GM21367 (cell line): Measurements from ENCODE around the gene SLC2A4.

ENCODE experiments used
- ATAC-seq: cut with Tn5 transposase; IDR thresholded peaks from one replicate; pipeline ENCODE4 v1.9.1; 2021; ENCODE audit not compliant: unreplicated experiment

The SLC2A4 gene

DNA sequence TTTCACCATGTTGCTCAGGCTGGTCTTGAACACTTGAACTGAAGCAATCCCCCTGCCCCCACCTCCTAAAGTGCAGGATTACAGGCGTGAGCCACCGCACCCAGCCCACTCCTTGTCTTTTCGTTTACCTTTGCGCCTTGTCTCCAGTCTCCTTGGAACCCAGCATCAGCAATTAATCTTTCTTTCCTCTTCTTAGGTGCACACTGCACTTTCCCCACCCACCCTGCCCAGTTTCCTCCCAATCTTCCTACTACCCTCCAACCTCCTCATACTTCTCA is 17.8 kb upstream of the SLC2A4 start:
- ATAC-seq, result no peak

DNA sequence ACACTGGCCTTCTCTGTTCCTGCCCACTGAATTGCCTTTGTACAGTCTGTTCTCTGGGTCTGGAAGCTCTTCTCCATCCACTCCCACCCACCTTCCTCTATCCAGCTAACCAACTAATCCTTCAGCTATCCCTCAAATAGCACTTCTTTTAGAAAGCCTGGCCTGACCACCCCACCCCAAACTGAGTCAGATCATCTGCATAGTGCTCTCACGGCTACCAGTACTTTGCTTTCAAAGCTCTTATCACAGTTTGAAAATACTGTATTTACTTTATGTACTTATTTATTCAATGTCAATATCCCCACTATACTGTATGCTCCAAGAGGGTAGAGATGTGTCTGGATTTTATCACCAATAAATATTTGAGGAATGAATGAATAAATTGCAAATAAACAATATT is 14.7 kb upstream of the SLC2A4 start:
- no peak for ATAC-seq

DNA sequence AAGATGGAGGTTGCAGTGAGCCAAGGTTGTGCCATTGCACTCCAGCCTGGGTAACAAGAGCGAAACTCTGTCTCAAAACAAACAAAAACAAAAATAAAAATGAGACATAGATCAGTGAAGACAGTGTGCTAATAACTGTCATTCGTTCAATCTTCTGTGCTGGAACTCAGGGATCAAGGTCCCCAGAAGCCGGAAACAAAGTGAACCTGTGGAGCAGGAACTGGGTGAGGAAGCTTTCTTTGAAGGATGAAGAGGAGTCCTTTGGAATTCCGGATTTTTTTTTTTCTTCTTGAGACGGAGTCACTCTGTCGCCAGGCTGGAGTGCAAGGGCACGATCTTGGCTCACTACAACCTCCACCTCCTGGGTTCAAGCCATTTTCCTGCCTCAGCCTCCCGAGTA is 2.1 kb upstream of the SLC2A4 start:
- ATAC-seq, result no peak

DNA sequence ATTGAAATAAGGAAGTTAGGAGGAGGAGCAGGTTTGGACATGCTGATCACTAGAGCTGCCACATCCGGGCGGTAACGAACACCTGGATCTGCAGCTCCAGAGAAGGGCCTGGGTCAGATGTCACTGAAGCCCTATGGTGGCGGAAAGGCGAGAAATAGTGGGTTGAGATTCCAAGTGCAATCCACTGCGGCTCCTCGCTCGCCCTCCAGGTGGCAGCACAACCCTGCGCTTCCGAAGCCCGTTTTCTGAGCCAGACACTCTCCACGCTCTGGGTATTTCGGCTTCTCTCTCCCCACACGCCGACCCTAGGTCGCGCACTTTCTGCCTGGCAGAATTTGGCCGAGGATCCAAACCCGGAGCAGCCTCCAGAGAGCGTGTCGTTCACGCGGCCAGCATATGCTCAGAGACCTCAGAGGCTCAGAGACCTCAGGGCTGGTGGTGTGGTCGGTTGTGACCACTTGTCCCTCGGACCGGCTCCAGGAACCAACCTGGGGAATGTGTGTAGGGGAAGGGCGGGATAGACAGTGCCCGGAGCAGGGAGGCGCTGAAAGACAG is 922 bp upstream of the SLC2A4 start:
- peak; percentile 48 for ATAC-seq

DNA sequence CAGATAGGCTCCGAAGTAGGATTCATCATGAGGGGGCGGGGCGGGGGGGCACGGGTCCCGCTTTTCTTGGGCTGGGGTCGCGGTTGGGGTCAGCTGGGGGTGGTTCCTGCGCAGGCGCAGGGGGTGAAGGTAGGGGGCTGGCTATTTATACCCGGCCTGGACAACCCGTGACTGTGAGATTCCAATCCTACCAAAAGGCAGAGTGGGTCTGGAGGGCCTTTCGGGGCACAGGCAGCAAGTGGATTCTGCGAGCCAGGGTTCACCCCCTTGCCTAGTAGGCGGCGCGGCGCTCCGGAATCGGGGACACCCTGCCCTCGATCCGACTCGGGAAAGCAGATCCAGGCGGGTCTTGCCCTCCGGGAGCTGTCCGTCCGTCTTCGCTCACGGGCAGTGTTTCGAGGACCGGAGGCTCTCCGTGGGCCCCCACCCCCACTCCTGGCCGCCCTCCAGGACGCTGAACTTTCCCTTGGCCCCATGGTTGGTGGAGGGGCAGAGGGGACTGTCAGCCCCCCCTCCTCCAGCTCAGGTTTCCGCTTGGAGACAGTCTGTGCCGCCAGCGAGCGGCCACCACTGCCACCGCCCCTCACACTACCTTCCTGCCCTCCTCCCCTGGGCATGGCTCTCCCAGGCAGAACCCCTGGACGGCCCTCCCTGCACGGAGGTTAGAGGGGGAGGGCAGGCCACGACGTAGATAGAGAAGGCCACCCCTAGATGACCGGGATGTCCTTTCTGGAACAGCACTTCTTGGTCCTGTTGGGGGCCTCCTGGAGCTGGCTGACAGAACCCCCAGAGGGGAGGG is 634 bp downstream of the SLC2A4 start:
- no peak for ATAC-seq

DNA sequence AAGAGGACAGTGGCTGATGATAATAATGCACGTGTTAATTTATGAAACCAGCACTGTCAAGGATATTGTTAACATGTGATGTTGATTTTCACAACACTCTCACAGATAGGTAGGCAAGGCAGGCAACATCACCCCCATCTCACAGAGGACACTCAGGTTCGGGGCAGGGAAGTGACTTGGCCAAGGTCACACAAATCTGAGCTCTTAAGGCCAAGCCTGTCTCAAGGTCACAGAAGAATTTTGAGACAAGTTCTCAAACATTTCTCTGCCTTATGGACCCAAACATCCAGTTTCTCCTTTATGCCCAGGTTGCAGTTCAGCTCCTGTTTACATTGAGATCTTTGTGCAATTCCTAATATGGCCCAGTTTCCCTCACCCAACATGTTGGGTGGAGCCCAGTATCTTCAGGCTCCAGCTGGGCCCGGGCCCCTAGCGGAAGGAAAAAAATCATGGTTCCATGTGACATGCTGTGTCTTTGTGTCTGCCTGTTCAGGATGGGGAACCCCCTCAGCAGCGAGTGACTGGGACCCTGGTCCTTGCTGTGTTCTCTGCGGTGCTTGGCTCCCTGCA is 1.3 kb downstream of the SLC2A4 start:
- no peak for ATAC-seq

DNA sequence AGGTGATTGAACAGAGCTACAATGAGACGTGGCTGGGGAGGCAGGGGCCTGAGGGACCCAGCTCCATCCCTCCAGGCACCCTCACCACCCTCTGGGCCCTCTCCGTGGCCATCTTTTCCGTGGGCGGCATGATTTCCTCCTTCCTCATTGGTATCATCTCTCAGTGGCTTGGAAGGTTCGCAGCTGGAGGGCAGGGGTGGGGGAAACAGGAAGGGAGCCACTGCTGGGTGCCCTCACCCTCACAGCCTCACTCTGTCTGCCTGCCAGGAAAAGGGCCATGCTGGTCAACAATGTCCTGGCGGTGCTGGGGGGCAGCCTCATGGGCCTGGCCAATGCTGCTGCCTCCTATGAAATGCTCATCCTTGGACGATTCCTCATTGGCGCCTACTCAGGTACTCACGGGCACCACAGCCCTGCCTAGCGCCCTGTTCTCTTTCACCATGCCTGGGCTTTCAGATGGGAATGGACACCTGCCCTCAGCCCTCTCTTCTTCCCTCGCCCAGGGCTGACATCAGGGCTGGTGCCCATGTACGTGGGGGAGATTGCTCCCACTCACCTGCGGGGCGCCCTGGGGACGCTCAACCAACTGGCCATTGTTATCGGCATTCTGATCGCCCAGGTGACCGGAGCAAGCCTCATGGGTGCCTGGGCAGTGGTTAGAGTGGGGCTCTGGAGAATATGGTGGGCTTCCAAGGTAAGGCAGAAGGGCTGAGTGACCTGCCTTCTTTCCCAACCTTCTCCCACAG is 2.1 kb downstream of the SLC2A4 start:
- no peak for ATAC-seq

DNA sequence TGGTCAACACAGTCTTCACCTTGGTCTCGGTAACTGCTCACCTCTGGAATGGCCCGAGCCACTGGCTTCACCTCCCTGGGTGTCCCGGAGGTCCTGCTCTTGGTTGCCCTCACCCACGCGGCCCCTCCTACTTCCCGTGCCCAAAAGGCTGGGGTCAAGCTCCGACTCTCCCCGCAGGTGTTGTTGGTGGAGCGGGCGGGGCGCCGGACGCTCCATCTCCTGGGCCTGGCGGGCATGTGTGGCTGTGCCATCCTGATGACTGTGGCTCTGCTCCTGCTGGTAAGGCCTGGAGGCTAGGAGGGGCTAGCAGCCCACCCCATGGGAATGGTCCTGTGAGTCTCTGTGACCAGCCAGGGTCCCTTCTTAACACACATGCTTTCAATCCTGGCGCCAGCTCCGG is 3.4 kb downstream of the SLC2A4 start:
- no peak for ATAC-seq

DNA sequence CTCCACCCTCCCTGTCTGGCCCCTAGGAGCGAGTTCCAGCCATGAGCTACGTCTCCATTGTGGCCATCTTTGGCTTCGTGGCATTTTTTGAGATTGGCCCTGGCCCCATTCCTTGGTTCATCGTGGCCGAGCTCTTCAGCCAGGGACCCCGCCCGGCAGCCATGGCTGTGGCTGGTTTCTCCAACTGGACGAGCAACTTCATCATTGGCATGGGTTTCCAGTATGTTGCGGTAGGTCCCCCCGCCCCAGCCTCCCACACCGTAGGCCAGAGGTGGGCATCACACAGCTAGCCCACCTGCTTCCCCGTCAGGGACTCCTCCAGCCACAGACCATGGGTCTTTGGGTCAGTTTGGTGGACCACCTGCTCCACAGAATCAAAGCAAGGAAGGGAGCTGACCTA is 4.2 kb downstream of the SLC2A4 start:
- no peak for ATAC-seq

DNA sequence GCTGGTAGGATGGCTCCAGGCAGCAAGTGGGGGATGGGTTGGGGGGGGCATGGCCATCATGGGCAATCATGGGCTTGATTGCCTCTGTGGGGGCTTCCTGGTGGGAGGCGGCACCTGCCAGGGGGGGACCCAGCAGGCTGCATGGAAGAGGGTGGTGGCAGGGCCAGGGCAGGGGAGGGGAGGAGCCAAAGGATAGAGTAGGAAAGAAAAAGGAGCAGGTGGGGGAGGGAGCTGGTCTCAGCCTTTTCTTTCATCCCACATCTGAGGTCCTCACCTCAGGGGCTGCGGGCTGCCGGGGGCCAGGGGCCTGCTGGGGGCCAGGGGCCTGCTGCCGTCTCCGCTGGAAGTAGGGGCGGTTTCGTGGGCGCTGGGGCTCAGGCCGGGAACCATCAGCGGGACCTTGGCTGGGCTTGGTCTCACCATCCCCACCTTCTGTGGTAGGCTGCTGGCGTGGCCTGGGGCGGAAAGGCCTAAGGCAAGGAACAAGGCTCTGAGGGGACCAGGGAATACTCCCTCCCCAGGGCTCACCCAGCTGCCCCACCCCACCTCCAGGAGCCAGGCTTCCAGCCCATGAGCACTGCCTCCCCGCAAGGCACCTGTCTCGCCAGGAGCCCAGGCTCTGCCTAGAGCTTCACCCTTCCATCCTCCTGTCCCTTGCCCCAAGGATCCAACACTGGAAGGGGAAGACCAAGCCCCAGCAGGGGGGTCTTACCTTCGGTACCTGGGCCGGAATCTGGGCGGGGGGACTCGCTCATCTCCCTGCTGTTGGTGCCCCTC is 7.9 kb downstream of the SLC2A4 start:
- no peak for ATAC-seq

DNA sequence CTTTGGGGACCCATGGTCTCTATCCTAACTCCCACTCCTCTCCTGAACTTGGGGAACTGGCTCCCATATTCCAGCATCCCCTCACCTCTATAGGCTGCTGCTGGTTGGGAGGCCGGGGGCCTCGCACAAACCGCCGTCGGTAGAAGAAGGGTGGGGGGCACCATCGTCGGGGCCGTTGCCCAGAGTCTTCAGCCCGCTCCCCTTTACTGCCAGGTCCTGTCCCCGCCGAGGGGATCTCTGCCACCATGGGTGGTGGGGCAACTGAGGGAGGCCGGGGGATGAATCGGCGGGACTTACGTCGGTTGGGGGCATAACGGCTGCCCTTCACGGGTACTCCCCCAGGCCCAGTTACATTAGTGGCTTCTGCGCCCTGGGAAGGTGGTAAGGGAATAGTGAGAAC is 8.6 kb downstream of the SLC2A4 start:
- ATAC-seq, result no peak

DNA sequence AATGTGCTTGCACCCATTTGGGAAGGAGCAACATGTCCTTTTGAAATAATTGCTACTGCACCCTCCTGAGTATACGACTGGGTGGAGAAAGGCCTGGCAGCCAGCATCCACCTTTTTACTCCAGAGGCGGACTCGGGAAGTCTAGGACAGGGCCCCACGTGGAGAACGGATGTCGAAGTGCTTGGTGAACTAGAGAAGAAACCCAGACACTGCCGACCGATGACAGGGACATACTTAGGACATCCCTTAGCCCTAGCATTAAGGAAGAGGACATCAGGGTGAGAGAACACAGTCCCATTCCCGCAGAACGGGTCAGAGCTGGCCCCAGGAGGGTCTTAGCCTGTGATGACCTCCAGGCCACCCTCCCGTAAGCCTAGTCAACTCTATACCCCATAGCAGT is 9.2 kb downstream of the SLC2A4 start:
- no peak for ATAC-seq

DNA sequence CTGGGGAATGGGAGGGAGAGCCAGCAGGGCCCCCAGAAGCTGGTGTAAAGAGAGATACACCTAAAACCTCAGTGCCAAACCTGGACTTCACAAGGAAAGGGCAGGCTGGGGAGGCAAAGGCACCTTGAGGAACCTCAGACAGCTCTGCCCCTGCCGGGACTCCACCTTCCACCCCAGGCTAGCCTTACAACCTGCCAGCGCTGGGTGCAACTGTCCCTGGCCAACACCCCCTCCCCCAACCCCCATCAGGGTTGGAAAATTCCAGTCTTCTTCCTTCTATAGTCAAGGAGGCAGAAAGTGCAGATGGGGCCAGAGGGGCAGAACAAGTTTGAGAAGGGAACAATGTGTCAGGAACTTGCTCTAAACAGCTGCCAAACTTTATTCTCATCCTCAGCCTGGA is 10.7 kb downstream of the SLC2A4 start:
- ATAC-seq, result no peak

DNA sequence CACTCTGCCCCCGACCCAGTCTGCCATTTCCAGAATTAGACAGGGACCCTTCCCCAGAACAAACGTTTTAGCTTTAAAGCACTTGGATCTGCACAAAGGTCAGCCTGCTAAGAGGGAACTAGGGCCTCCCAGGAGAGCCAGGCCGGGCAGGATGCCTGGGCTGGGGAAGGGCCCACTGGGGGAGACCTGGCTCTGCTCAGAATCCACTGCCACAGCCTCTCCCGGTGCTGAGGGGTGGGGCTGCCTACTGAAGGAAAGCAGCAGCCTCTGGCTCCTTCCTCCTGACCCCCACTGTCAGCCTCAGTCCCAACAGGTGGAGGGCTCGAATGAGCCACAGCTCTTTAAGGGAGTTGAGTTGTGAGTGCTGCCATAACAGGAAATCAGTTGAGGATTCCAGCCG is 11.2 kb downstream of the SLC2A4 start:
- no peak for ATAC-seq

DNA sequence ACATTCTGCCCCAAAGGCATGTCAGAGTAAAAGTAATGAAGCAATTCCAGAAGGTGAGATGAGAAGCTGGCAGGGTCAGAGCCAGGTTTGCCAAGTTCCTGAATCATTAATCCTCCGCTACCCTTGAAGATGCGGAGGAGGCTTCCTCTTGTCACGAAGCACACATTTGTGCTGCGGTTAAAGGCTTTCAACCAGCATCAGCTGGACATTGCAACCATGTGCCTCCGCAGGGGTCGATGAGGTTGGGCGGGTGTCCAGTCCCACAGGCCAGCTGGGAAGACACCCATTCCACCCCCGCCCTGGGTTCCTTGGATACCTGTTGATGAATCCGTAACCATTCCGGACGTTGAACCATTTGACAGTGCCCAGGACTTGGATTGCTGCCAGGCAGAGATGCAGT is 11.6 kb downstream of the SLC2A4 start:
- ATAC-seq, result no peak

DNA sequence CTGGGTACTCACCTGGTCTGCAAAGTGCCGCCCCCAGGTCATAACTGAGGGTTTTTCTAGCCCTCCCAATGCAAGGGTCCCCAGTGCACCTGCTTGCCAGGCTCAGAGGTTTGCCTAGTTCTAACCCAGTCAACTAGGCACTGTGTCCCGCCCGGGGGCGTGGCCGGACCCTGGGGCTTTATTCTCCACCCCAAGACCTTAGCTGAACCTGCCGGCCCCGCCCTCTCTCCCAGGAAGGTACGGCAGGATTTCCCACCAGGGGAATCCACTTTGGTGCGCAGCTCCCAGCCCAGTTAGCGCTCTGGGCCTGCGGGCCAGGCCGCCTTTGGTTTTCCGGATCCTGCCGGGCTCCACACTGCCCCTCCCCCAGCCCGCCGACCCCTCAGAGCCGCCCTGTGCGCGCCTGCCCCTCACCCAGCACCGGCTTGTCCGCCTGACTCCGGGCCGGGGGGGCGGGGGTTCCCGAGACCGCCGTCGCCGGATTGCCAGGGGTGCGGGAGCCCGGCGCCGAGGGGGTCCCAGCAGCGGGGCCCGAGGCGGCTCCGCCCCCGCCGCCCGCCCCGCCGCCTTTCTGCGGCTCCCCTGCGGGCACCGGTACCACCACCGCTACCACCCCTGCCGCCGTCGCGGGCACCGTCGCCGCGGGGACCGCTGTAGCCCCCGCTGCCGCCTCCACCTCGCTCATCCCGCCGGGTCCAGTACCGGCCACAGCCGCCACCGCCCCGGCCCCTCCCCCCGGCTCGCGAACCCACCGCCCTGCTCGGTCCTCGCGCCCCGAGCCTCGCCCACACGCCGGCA is 12.5 kb downstream of the SLC2A4 start:
- no peak for ATAC-seq

DNA sequence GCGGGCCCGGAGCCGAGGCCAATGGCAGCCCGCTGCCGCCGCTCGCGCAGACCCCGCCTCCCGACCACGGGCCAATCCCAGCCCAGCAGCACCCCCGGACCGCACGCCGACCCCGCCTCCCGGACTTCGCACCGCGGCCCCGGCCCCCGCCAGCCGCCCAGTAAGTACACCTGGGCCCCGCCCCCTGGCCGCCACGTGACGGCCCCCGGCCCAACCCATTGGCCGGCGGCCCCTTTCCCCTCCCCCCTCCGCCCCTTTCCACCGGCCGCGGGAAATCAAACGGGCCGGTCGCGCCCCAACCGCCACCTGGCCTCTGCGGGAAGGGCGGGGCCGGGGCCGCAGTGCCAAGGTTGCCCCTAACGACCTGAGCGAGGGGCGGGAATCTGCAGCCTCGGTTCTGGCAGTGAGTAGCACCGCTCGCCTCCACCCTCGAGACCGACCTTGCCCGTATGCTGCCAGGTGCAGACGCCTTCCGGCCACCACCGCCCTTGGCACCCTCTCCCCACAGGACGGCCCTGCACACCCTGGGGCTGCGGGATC is 13.2 kb downstream of the SLC2A4 start, which contains the start of gene YBX2:
Gene YBX2, minus strand, starts transcription at position 26 of the 540 bp plus-strand sequence. CDS start 139 bp downstream, outside the sequence.
- no peak for ATAC-seq

DNA sequence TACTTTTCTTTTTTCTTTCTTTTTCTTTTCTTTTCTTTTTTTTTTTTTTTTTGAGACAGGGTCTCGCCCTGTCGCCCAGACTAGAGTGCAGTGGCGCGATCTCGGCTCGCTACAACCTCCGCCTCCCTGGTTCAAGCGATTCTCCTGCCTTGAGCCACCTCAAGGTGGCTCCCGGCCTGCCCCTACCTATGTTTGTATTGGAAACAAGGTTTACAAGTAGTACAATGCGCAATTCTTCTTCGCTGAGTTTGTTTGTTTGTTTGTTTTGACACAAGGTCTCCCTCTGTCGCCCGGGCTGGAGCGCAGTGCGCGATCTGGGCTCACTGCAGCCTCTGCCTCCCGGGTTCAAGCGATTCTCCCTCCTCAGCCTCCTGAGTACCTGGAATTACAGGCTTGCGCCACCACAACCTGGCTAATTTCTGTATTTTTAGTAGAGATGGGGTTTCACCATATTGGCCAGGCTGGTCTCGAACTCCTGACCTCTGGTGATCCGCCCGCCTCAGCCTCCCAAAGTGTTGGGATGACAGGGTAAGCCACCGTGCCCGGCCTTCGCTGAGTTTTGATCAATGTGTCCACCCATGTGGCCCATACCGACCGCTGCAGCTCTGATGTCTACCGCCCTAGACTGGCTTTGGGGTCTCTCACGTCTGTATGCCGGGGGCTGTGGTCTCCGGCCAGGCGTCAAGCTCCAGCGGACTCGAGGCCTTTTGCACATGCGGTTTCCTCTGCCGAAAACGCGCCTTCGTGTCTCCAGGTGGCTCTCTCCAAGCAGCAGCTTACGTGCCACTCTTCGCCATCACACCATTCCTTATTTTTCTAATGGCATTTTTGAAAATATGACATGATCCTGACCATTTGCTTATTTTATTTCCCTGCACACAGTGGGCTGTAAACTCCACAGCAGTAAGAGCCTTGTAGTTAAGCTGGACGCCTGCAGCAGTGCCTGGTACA is 14.0 kb downstream of the SLC2A4 start:
- no peak for ATAC-seq
